NCI-H2196 treated with DMSO at 0.1 percent for 48 hours (cell line): ENCODE results near the gene SIL1.
"Not testable (repeated sequence)": the region's sequence is repeated elsewhere in the genome, so short reads cannot be mapped to it uniquely, and the experiment has no call there.

ENCODE experiments used
- DNase-seq: peaks from one replicate; lab custom pipeline; 2025; ENCODE audit not compliant: unreplicated experiment; lab: John Stamatoyannopoulos, UW

Gene SIL1

DNA sequence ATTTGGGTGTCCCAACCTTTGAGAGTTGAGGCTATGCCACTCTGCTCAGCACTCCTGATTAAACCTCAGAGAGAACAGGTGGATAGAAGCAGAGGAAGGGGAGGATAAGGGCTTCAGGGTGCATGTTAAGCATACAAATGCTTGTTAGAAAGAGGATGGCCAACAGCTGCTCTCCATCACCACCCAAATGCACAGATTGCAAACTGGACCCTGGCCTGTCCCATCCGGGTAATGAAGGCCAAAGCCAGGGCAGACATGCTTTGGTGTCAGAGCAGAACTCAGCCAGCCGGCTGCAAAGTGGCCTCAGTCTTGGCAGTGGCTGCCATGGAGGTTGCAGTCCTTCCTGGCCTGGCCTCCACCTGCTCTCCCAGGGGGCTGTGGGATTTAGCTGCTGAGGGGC, 84.3 kb downstream of the SIL1 start:
- DNase-seq = no peak

DNA sequence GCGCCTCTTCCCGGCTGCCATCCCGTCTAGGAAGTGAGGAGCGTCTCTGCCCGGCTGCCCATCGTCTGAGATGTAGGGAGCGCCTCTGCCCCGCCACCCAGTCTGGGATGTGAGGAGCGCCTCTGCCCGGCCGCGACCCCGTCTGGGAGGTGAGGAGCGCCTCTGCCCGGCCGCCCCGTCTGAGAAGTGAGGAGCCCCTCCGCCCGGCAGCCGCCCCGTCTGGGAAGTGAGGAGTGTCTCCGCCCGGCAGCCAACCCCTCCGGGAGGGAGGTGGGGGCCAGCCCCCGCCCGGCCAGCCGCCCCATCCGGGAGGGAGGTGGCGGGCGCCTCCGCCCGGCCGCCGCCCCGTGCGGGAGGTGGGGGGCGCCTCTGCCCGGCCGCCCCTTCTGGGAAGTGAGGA, 85.8 kb downstream of the SIL1 start:
- not testable (repeated sequence) for DNase-seq

DNA sequence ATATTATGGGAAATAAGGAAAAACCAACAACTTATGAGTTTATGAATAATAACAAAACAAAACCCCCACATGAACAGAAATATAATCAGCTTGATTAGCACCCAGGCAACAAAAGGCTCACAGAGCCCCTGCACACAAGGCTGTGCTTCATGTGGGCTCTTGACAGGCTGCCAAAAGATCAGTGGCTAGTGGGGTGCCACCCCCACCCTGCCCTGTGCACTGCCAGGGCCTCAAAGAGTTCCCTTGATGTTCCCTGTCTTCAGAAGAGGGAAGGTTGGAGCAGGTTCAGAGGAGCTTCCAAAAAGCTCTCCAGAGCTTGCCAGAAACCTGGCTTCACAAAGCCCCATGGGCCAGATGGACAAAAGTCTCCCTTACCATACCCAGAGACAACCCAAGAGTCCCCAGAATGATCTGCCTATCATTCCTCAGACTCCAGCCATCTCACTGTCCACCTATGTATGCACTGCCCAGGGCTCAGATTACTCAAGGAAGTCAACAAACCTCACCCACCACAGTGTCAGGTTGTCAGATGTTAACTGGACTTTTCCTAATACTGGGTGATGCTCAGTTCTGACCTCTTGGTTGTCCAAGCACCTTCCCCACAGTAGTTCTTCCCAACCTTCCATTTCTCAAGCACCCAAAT, 87.5 kb downstream of the SIL1 start:
- no peak for DNase-seq

DNA sequence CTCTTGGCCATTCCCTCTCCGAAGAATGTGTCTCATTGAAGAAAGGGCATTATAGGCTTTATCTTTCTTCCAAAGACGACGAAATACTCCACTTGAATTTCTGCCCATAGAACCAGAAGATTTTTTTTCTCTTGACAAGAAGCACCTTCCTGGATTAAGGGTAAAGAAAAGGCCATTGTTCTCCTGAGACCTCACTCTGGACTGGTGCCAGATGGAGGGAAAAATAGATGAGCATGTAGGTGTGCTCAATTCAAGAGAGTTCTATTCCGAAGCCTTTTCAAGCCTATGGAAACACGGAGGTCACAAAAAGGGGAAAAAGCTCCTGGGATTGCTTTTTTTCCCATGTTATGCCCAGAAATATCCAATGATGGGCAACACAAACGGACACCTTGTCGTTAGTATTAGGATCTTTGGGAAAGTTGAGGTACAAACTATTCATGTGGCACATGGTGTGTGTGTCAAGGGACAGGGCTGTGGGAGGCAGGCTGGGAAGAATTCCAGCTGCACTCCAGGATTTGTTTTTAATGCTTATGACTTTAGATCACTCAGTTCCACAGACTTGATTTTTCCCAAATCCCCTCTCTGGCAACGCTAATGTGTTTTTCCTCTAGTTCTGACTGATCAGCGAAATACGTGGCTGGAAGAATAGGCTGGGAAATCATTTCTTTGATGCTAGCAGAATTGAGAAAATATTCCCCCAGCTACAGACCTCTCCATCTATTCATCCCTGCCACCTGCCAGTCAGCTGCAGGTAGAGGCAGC, 89.9 kb downstream of the SIL1 start:
- DNase-seq = no peak

DNA sequence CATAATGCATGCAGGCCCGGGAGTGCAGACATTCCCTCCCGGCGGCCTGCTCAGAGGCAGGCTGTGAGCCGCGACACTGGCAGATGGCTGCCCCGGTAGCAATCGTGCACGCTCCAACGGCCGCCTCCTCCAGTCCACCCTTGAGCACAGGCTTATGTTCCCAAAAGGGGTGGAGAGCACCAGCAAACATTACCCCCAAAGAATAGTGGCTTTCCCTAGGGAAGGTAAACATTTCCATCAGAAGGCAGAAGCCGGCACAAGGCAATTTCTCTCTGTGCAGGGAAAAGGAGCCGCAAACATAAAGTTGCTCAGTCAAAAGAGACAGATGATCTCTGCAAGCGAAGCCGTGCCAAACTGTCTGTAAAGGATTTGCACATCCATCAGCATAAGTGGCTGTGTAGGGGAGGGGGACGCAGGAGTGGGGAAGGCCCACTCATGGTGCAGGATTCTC, 92.5 kb downstream of the SIL1 start:
- DNase-seq = no peak

DNA sequence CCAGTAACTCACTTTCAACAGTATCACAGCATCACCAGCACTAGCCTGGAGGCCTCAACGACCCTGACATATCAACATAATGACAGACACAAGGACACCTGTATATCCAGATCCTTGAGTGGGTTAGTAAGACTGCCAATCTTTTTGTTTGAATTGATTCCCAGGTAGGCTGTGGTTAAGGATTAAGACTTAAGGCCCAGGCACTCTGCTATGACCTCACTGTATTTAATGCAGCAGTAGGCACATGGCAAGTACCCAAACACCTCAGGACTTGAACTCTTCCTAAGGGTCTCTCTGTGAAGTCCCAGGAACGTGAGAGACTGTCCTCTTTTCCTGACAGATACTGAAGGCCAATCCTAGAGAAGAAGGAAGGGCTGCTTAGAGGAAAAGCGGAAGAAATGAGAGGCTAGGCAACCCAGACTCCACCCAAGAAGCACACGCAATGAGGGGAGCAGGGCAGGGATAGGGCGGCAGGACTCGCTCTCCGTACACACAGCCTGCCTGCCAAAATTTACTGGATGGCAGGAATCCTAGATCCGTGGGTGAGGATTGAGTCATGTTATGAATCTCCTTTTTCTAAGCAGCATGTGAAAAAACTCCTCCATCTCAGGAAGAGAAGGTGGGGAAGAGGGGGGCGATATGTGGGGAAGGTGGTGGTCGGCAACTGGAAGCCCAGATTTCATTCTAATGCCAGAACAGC, 93.4 kb downstream of the SIL1 start:
- DNase-seq = no peak

DNA sequence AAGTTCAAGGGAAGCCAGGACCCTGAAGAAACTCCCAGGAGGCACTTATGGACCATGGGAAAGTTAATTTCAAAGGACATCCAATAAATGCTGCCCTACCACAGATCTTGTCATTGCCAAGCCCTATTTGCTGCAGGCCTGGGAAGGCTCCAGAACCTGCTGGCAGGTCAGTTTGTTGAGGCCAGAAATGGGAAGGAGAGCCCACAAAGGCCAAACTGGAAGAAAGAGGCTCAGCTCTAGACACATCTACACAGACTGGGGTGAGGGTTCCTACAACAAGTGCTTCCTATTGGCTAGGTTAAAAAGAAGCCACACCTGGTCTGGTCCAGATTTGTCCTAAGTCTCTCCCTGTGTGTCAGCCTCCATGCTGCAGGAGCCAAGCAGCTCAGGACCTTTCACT, 94.4 kb downstream of the SIL1 start:
- no peak for DNase-seq

DNA sequence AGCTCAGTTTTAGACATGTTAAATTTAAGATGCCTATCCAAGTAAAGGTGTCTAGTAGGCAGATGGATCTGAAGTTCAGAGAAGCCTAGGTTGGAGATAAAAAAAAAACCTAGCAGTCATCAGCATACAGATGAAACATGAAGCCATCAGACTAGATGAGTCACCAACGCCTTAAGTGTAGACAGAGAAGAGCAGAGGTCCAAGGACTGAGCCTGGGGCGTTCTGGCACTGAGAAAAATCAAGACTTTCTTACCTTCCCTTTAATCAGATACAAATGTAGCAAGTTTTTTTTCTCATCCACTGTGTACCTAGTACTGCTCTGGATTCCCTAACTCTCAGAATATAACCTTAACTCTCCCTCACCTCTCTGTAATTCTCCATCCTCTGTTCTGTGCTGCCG, 97.3 kb downstream of the SIL1 start:
- no peak for DNase-seq

DNA sequence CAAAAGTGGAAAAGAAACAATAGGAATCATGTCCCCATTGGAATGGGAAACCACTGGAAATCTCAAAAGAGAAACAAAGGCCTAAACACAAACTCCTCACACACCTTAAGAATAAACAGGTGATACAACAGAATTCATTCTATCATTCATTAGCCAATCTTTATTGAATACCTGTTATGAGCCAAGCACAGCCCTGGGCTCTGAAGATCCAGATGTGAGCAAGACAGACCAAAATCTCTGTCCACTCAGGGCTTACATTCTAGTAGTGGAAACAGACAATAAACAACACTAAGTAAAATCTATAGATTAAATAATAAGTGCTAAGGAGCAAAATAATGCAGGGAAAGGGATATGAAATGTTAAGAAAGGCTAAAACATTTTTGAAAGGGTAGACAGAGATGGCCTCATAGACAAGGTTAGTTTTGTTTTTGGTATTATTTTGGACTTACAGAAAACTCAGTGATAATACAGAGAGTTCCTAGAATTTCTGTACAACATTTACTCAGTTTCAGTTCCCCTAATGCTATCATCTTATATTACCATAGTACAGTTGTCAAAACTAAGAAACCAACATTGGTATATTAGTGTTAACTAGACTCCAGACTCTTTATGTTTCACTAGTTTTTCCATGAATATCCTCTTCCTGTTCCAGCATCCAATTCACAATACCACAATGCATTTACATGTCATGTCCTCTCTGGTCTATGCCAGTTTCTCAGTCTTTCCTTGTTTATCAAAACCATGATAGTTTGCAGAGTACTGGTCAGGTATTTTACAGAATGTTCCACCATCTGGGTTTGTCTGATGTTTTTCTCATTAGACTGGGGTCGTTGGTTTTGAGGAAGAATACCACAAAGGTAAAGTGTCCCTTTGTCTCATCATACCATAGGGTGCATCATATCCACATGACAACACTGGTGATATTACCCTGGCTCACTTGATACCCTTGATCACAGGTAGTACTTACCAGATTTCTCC, 103.7 kb downstream of the SIL1 start:
- no peak for DNase-seq

DNA sequence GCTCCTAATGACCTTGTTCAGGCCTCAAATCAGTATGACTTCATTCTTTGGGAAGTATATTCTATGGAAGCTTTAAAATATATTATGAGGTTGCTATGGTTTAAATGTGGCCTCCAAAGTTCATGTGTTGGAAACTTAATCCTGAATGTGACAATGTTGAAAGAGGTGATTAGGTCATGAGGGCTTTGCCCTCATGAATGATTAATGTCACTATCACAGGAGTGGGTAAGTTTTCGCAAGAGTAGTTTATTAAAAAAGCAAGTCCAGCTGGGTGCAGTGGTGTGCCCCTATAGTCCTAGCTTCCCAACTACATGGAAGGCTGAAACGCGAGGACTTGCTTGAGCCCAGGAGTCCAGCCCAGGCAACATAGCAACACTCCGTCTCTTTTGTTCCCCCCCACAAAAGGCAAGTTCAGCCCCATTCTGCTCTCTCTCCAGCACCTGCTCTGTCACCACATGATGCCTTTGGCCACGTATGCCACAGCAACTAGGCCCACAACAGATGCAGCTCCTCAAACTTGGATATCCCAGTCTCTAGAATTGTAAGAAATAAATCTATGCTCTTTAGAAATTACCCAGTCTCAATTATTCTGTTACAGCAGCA, 105.3 kb downstream of the SIL1 start:
- no peak for DNase-seq

DNA sequence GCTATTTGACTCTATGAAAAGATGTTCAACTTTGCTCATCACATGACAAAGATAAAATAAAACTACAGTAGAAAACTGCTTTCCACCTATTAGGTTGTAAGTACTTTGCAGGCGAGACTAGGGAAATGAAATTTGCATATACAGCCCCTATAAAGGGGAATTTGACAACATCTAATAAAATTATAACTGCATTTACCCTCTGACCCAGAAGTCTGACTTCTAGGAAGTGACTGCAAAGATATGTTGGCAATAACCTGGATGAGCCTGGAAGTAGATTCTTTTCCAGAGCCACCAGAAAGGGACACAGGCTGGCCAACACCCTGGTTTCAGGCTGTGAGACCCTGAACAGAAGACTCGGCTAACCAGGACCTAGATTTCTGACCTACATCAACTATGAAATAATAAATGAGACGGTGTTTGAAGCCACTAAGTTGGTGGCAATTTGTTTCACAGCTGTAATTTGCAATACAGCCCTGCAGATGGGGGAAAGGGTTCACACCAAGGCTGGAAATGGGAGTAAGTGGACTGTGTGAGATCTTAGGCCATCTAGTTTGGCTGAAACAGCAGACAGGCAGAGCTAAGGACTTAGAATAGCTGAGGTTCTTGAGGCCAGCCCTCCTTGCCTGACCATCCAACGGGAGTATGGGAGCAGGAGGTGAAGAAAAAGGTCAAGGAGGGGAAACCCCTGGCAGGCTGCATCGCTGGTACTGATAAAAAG, 106.6 kb downstream of the SIL1 start:
- DNase-seq = no peak

DNA sequence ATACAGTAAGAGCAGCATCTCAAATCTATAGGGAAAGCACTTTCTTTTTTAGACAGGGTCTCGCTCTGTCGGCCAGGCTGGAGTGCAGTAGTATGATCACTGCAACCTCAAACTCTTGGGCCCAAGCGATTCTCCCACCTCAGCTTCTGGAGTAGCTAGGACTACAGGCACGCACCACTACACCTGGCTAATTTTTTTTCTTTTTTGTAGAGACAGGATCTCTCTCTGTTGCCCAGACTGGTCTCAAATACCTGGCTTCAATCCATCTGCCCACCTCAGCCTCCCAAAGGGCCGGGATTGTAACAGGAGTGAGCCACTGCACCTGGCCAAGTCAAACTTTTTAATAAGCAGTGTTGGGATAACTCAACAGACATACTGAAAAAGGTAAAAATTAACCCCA, 107.6 kb downstream of the SIL1 start:
- DNase-seq = no peak

DNA sequence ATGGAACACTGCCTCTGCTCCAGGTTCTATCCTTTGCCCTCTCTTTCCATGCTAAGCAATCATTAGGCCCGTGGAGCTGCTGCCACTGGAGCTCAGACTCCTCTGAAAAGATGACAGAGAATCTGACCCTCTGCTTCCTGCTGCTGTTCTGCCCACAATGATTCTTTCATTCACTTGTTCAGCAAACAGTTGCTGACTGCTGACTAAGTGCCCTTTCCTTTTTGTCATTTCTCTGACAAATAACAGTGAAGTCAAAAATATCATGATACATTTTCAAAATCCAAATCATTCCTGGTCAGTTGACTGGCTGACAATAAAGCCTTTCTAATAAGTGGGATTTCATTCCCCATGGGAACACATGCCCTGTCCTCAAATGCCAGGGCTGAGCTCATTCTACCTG, 110.1 kb downstream of the SIL1 start:
- no peak for DNase-seq

DNA sequence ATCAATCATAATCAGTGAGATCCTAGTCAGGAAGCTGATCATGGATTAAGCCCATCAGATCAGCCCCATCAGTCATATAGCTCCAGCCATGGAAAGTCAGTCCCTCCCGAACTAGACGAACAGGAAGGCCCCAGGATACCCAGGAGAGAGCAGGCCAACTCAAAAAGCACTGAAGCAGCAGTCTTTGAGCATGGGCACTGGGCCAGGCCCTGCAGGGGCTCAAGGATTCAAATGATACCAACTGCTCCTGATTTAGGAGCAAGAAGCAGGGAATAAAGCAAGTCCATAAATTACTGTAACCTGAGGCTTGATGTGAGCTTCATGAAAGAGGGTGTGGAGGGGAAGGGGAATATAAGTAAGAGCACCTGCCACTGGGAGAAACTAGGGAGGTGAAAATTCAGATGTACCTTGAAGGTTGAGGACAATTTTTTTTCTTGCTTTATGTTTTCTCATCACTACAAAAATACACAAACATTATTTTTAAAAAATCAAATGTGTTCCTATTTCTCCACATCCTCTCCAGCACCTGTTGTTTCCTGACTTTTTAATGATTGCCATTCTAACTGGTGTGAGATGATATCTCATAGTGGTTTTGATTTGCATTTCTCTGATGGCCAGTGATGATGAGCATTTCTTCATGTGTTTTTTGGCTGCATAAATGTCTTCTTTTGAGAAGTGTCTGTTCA, 115.2 kb downstream of the SIL1 start:
- no peak for DNase-seq

DNA sequence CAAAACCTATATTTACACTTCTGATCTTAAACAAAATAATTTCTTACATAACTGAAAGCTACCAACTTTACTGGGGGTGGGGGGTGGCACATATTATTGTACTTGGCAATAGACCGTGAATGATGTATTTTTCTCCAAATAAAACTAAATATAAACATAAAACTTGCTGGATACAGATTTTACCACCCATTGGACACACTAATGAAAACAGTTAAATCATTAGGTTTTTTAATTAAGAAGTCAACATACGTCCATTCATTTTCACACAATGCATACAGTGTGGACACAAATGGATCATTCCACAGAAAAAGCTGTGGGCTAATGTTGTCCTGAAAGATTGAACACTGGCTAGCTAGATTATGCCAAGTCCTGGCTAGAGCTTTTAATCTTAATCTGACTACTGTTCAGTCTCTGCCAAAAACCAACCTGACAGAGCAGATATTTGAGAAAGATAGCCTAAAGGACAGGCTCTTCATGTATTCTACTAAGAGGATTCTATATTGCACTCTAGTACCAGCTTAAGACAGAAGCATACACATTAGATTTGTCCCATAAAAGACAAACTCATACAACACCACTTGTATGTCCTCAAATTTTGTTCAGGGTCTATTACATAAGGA, 118.1 kb downstream of the SIL1 start:
- no peak for DNase-seq

DNA sequence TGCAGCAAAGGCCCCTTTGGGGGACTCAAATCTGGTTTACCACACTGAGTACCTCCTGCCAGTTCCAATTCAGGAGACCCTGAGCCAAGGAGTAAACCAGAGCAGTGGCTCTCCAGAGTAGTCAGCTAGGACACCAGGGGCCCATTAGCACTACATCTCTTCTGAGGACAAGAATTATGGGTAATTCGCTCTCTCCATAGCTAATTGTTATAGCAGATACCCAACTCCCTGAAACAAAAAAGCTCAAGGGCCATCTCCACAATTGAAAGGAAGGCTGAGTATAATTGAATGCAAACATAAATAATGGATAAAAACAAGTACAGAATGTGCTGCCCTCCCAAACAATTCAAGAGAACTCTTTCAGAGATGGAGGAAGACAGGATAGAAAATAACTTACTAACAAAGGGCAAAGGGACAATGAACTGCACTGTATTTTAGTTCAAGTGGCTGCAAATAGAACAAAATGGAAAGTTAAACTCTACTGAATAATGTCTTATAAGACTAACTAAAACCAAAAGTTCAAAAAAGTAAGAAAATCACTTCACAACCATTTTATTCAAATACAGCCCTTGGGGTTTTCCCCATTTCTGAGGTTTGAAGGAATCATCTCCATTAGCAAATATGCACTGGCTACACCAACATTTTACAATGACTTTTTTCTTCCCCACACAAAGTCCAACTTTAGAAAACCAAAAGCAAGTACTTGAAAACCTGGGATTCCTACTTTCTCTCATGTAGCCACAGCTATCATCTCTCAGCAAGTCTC, 118.8 kb downstream of the SIL1 start:
- no peak for DNase-seq

DNA sequence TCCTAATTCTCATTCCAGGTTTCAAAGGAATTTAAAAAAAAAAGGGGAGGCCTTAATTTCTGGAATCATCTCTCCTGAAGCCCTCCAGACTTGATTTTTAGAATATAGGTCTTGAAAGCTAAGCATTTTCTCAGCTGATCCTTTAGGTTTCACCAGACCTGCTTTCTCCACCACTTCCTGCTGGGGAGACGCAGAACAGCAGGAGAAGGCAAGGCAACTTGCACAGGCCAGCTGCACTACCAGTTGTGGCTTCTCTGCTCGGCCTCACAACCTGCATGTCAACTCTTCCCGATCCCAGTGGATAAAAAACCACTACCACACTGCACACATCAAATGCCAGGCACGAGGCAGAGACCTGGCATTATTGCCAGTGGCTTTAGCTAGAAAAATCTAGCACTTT, 119.8 kb downstream of the SIL1 start:
- no peak for DNase-seq

DNA sequence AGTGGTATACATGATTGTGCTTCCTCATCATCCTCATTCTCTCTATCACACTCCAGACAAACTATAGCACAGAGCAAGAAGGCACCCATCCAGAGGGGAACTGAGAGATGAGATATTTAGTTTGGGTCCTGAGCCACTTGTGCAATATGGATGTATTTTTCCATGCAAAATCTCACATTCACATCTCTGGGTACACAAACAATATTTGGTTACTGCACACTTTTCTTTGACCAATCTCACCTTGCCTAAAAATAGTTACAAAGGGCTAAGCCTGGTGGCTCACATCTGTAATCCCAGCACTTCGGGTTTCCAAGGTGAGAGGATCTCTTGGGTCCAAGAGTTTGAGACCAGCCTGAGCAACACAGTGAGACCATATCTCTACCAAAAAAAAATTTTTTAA, 120.3 kb downstream of the SIL1 start:
- no peak for DNase-seq
